Amniotic stem cell (primary cell): Measurements from ENCODE around the gene SUN3.
"Not testable (repeated sequence)": the region's sequence is repeated elsewhere in the genome, so short reads cannot be mapped to it uniquely, and the experiment has no call there.

Experiments used
- DNase-seq: peaks from one replicate; lab custom pipeline; 2025; lab: John Stamatoyannopoulos, UW

Gene SUN3

DNA sequence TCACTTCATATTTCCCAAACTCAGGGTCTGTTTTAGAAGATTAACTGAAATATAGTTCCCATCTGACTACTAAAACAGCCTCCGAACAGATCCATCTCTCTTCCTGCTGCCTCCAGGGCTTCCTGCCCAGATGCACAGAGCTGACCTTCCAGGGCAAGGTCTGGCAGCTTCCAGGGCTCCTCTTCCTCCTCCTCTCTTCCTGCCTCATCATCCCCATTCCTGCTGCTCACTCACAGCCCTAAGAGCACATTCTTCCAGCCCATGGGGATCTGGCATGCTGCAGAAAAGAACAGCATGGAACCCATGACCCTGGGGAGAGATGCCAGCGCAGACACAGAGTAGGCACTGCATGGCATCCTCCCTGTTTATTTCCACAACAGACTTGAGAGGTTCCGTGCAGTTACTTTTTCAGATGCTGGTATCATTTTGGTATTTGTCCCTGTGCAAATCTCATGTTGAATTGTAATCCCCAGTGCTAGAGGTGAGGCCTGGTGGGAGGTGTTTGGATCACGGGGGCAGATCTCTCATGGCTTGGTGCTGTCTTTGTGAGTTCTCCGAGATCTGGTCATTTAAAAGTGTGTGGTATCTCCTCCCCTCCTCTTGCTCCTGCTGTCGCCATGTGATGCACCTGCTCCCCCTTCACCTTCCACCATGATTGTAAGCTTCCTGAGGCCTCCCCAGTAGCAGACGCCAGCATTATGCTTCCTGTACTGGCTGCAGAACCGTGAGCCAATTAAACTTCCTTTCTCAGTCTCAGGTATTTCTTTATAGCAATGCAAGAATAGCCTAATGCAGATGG lies 85.0 kb downstream of the SUN3 start:
- DNase-seq = no peak

DNA sequence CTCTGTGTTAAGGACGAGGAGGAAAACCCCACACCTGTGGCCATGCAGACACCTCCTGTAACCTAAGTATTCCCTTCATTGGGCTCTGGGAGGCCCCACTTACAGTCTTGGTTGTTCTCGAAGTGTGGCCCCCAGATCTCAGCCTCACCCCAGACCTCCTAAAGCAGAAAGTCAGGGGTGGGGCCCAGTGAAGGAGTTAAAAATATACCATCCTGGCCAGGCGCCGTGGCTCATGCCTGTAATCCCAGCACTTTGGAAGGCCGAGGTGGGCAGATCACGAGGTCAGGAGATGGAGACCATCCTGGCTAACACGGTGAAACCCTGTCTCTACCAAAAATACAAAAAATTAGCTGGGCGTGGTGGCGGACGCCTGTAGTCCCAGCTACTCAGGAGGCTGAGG lies 86.3 kb downstream of the SUN3 start:
- DNase-seq = not testable (repeated sequence)

DNA sequence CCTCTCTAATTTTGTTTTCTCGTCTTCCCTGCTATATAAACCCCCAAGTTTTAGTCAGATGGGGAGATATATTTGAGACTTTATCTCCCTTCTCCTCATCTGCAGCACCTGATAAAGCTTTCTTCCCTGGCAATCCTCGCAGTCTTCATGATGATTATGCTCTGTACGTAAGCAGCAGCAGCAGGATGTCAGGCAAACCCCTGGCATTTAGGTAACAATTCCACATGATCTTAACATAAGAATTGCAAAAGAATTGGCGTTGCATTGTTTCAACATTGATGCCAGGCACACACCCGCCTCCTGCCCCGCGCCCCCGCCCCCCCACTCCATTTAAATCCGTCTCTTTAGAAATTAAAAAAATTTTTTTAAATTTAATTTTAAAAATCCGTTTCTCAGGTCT lies 86.8 kb downstream of the SUN3 start:
- DNase-seq = no peak

DNA sequence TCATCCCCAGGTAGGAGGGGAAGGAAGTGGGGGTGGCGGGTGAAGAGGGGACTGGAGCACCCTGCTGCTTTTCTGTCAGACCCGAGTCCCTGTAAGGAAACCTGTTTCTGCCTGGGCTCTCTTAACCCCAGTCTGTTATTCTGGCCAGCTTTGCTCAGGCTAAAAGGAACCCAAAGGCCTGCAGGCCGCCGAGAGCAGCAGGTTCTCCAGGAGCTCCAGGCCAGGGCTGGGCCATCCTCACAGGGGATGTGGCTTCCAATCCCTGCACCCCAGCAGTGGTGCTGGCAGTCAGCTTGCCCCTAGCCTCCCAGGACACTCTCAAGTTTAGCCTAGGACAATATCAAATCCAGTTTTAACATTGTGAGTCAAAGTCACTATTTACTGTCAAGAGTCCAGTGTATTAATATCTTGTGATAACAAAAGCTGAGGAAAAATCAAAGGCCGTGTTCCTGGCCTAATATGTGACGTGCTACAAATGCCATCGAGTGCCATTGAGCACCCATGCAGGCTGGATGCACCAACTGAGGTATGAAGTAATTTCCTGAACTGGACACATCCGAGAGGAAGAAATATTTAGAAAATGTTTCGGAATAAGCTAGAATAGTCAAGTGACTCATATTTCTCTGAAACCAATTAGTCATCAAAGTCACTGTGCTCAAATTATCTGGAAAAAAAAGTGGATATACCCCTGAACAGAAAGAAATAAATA lies 87.6 kb downstream of the SUN3 start:
- DNase-seq = no peak

DNA sequence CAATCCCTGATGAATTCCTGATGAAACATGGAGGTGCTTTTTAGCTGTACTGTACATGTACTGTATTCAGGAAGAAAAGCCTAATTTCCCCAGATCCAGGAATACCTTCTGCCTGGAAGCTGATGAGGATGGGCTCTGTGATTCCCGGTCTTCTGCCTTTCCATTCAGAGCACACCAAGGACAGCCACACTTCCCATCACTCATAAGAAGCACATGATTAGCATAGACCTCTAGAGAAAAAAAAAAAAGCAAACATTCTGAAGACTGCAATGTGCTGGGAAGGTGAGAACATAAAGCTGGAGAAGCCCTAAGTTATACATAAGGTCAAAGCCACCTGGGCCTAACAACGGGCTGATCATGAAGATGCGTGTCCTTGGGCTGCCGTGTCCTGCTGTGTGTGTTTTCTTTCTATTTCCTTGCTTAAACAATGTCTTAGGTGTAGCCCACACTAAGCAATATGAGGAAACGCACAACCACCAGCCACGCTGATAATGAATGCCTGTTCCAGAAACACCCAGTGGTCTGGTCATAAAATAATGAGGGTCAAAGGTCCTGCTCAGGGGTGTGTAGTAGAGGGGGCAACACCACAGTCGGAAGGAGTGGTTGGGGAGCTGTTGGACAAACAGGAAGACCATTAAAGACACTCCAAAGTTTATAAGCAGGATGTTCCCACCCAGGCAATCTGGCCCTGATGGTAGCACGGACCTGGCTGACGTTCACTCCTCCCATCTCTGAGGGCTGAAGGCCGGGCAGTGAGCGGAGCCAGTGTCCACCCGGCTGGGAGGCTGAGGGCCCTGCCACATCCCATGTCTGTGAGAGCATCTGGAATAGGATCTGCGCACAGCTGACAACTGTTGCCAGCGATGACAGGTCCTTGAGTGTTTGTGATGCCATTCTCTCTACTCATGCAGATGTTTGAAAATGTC lies 88.6 kb downstream of the SUN3 start:
- DNase-seq = no peak

DNA sequence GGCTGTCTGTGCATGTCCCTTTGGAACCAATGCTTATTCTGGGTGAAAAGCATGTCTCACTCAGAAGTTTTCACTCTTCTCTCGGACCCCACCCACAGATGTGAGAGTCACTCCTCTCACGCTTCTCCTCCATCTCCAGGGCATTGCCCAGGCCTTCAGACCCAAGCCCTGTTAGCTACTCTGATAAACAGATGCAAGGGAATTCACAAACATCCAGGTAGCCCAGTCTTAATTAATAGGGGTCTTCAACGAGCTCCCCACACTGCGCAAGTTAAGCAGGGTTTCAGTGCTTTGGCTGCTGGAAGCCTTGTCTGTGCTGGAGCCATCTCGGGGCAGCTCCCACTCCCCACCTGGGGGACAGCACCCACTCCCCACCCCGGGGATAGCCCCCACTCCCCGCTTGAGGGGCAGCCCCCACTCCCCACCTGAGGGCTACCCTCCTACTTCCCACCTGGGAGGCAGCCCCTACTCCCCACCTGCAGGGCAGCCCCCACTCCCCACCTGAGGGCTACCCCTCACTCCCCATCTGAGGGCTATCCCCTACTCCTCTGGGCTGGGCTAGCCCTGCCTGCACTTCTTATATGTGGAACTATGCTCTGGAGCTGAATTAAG lies 89.4 kb downstream of the SUN3 start:
- DNase-seq = no peak

DNA sequence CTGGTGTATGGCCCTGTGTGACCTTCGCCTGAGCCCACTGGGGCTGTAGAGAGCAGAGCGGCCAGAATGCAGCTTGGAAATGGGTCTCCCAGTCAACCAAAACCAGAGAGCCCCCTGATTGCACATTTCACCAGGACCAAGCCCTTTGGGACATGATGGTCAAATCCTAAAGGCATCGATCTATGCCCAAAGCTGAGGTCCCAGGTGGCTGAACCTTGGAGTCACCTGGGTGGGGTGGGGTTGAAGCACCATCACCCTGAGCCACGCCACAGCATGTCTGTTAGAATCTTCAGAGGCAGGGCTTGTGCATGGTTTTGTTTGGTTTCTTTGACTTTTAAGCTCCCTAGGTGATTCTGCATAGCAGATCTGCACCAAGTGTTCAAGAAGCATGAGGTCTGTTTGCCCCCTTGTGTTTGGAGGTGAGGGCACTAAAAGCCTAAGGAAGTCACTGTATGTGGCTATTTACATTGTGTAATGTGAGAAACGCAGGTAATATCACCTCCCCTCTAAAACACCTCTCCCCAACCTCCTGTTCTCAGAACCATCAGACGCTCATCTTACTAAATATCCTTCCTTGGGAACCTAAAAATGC lies 90.2 kb downstream of the SUN3 start:
- DNase-seq = no peak

DNA sequence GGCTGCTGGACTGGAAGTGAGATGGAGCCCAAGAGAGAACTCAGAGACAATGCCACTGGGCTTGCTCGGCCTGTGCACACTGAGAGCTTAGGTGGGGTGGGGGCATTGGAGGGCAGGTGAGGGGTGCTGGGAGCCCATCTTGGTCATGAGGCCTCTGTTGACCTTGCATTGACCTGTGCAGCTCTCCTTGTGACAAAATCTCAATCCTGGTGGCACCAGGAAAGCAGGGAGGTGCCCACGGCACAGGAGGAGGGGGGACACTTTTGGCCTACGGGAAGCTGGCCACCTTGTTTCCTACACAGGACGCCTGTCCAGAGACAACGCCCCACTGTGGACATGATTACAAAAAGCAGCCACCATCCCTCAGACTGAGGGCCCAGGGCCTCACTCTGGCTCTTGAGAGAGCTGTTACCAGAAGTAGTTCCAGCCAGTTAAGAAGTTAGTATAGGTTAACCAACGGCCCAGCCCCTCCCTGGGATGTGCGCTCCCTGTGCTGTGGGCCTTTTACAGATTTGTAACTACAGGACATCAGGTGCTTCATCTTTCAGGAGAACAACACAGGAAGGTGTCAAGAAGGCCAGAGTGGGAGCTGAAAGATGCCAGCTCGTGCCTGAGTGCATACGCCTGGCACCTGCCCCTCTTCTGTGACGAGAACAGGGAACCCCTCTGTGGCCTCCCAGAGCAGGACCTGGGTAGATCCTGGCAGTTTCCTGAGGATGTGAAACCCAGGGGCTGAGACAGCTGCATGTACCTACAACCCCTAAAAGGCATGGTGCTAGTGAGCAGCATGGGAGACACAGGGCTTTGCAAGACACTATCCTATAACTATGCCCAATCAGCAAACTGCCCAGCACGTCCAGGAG lies 91.0 kb downstream of the SUN3 start:
- no peak for DNase-seq
